ENCODE data around the gene SLC35G2. TPM values are rescaled to one million over a fixed set of nuclear protein-coding genes. Genes with fewer than 3 reads are reported as not detected.

SLC35G2 gene
- total RNA-seq = 1 to 10 TPM in 1 of 2 donors, under 1 TPM in 1; 0.74 to 1.2 TPM

GRCh38 chr3:136818769-136819391, at the start of gene SLC35G2:
SLC35G2 (plus strand) TSS chr3:136819126; CDS start chr3:136854461, 35,335 bp downstream.
- Histone ChIP-seq H3K27me3 (peaks cover 21% of the 10 kb centered on the region), H3K9ac (ENCODE audit: low read depth in 2 of 2, low read length in 2 of 2) (peak within 1 kb of the TSS; percentile 39 to 40), H3K27ac (no peak within 1 kb of the TSS), H3K4me3 (peak within 1 kb of the TSS; percentile 48), H3K4me1 (no peaks in the 10 kb centered on the region), H3K36me3 (no peaks in the 10 kb centered on the region), H3K9me3 (no peaks in the 10 kb centered on the region)
- peak; percentile 22 for DNase-seq
- TF ChIP-seq CTCF (IDR thresholded peaks at IDR 0.05) = no peak
- intact Hi-C loops (cut with DNase I) = no loop called here

- Histone ChIP-seq H3K27me3 (no peaks in the 10 kb centered on the region), H3K9ac (ENCODE audit: low read depth in 2 of 2, low read length in 2 of 2) (no peak overlapping the region), H3K9me3 (no peaks in the 10 kb centered on the region), H3K4me1 (no peaks in the 10 kb centered on the region), H3K4me3 (no peak overlapping the region), H3K36me3 (no peaks in the 10 kb centered on the region), H3K27ac (no peak overlapping the region)
- TF ChIP-seq CTCF (IDR thresholded peaks at IDR 0.05) = no peak
- DNase-seq = no peak
- intact Hi-C loops (cut with DNase I) = no loop called here
These were observed 46.2 kb upstream of the SLC35G2 start for GRCh38 chr3:136772709-136773108.

- TF ChIP-seq CTCF (IDR thresholded peaks at IDR 0.05) = no peak
- no peaks in the 10 kb centered on the region for H3K9me3 ChIP-seq
These were observed 40.1 kb upstream of the SLC35G2 start for GRCh38 chr3:136778865-136779264.

GRCh38 chr3:136780741-136781140, 38.2 kb upstream of the SLC35G2 start:
- H3K27ac ChIP-seq = no peak overlapping the region
- no peak overlapping the region for H3K4me3 ChIP-seq
- no peak for DNase-seq
- H3K9ac ChIP-seq (ENCODE audit: low read depth in 2 of 2, low read length in 2 of 2) = no peak overlapping the region
- intact Hi-C loops (cut with DNase I) = no loop called here
- H3K4me1 ChIP-seq = no peaks in the 10 kb centered on the region
- TF ChIP-seq CTCF (IDR thresholded peaks at IDR 0.05) = no peak
- H3K27me3 ChIP-seq = no peaks in the 10 kb centered on the region
- no peaks in the 10 kb centered on the region for H3K36me3 ChIP-seq
- no peaks in the 10 kb centered on the region for H3K9me3 ChIP-seq

More at GRCh38 chr3:136778865-136779264, 40.1 kb upstream of the SLC35G2 start:
- Histone ChIP-seq H3K9ac (ENCODE audit: low read depth in 2 of 2, low read length in 2 of 2) (no peak overlapping the region), H3K36me3 (no peaks in the 10 kb centered on the region), H3K4me1 (no peaks in the 10 kb centered on the region), H3K27ac (no peak overlapping the region), H3K4me3 (no peak overlapping the region), H3K27me3 (no peaks in the 10 kb centered on the region)
- no peak for DNase-seq
- intact Hi-C loops (cut with DNase I) = no loop called here

GRCh38 chr3:136783708-136784191, 35.2 kb upstream of the SLC35G2 start:
- TF ChIP-seq CTCF (IDR thresholded peaks at IDR 0.05) = no peak
- Histone ChIP-seq H3K27ac (no peak overlapping the region), H3K36me3 (no peaks in the 10 kb centered on the region), H3K4me3 (no peak overlapping the region), H3K27me3 (no peaks in the 10 kb centered on the region), H3K4me1 (no peaks in the 10 kb centered on the region), H3K9me3 (no peaks in the 10 kb centered on the region), H3K9ac (ENCODE audit: low read depth in 2 of 2, low read length in 2 of 2) (no peak overlapping the region)
- intact Hi-C loops (cut with DNase I) = no loop called here
- no peak for DNase-seq
